Regular cardiac myocyte (primary cell): Measurements from ENCODE around the gene GSTM2. TPM values are rescaled to one million over a fixed set of nuclear protein-coding genes. Genes with fewer than 3 reads are reported as not detected.

Experiments used
- total RNA-seq: library from RNA; depleted of rRNA; stranded (reverse); fragments of >200 nt; gene quantifications from 2 replicates; pipeline ENCODE4 v1.2.3, GENCODE V29; 2014

Gene GSTM2
- total RNA-seq, result 5.4 and 17.5 TPM in 2 replicates

GRCh38 chr1:109667452-109668122 lies at the start of gene GSTM2:
TSS of gene GSTM2 (plus strand) at chr1:109668057. CDS start at chr1:109668116, 59 bp downstream.

DNA sequence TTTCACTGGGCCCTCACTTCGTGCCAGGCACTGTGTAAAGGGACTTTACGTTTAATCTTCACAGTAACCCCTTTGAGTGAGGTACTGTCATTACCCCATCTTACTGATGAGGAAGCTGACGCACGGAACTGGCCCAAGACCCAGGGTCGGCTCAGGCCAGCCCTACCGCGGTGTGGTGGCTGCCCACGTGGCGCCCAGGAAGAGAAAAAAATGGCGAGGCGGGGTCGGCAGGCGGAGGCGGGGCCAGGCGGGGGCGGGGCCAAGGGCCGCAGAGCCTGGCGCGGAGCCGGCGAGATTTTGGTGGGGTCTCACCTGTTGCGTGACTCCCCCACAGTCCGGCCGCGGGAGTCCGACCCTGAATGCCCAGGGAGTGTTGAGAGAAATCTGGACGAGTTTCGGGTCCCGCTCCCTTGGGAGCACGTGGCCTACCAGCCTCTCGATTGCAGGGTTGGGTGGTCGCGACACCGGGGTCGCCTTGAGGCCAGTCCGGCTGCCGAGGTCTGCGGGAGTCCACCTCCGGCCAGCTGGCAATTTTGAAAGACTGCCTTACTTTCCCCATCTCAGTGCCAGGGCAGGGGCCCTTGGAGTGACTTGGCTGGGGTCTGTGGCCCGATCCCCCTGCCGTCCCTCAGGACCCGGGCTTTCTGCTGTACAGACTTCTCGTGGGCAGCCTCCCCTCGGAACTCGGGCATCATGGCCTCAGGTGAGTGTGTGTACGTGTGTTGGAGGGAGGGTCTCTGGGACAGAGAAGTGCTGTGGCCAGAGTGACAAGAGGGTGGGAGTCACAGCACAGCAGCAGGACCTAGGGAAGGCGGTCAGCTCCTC lies 48.1 kb upstream of the GSTM2 start, which contains the start of the genes AMPD2 and GNAT2:
TSS of gene AMPD2 (plus strand) at position 262 of the 825 bp plus-strand sequence. CDS start 1,339 bp downstream, outside the sequence.
TSS of gene GNAT2 (minus strand) at position 41 of the 825 bp plus-strand sequence. CDS start 6,746 bp downstream, outside the sequence.

GRCh38 chr1:109655615-109656519 lies 12.0 kb upstream of the GSTM2 start, which contains the start of gene GSTM4:
TSS of gene GSTM4 (plus strand) at chr1:109656099. CDS start at chr1:109656390, 291 bp downstream.

DNA sequence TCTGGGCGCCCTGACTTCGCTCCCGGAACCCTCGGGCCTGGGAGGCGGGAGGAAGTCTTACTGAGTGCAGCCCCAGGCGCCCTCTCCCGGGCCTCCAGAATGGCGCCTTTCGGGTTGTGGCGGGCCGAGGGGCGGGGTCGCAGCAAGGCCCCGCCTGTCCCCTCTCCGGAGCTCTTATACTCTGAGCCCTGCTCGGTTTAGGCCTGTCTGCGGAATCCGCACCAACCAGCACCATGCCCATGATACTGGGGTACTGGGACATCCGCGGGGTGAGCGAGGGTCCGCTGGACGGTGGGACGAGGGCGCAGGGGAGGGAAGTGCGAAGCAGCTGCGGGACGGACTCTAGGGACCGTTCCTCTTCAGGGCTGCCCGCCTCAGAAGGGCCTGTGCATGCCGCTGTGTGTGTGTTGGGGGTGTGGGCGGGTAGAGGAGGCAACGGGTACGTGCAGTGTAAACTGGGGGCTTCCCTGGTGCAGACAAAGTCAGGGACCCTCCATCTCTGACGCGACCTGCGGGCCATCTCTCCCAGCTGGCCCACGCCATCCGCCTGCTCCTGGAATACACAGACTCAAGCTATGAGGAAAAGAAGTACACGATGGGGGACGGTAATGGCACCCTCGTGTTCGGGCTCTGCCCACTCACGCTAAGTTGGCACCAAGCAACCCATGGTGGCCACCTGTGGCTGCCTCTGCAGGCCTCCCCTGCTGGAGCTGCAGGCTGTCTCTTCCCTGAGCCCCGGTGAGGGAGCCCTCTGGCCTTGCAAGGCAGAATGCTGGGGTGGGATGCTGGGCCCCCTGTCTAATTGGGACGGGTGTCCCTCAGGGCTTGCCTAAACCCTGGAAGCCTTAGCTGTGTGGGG lies 20.0 kb downstream of the GSTM2 start, which contains the start of gene GSTM1:
TSS of gene GSTM1 (plus strand) at position 177 of the 859 bp plus-strand sequence. CDS start at position 234, 57 bp downstream.

GRCh38 chr1:109711593-109712320 lies 43.9 kb downstream of the GSTM2 start, which contains the start of gene GSTM5:
TSS of gene GSTM5 (plus strand) at chr1:109712251. CDS start at chr1:109712313, 62 bp downstream.

Other genes with a start within 250 kb of the GSTM2 start
- 35.8 and 62.7 TPM in 2 replicates for gene PSMA5, start 241.6 kb upstream of the GSTM2 start, total RNA-seq
- 0.19 and 0.56 TPM in 2 replicates for gene SYPL2, start 201.5 kb upstream of the GSTM2 start, total RNA-seq
- gene ATXN7L2, start 184.2 kb upstream of the GSTM2 start, total RNA-seq, result 2.1 and 2.5 TPM in 2 replicates
- 5.8 and 6.2 TPM in 2 replicates for gene CYB561D1, start 174.0 kb upstream of the GSTM2 start, total RNA-seq
- gene AMIGO1, start 158.3 kb upstream of the GSTM2 start, total RNA-seq, result 0.58 and 1.7 TPM in 2 replicates
- under 0.01 TPM in 1 of 2 replicates, not detected in the other for gene GPR61, start 128.2 kb upstream of the GSTM2 start, total RNA-seq
- 15.2 and 19.9 TPM in 2 replicates for gene GNAI3, start 119.4 kb upstream of the GSTM2 start, total RNA-seq
- gene GNAT2, start 48.4 kb upstream of the GSTM2 start, total RNA-seq, result under 0.01 TPM in 2 replicates
- 84.5 and 98.4 TPM in 2 replicates for gene AMPD2, start 48.2 kb upstream of the GSTM2 start, total RNA-seq
- 3.5 and 7.9 TPM in 2 replicates for gene GSTM4, start 12.0 kb upstream of the GSTM2 start, total RNA-seq
- 7.0 TPM in 1 of 2 replicates, not detected in the other for gene GSTM1, start 19.8 kb downstream of the GSTM2 start, total RNA-seq
- gene GSTM5, start 44.2 kb downstream of the GSTM2 start, total RNA-seq, result 0.19 and 3.9 TPM in 2 replicates
- gene GSTM3, start 73.0 kb downstream of the GSTM2 start, total RNA-seq, result 35.7 and 87.9 TPM in 2 replicates
- not detected in 2 replicates for gene EPS8L3, start 95.9 kb downstream of the GSTM2 start, total RNA-seq
- 15.0 and 39.7 TPM in 2 replicates for gene CSF1, start 242.8 kb downstream of the GSTM2 start, total RNA-seq